Thymus (tissue), 11 donors: ENCODE results near the gene ARRDC1. TPM values are rescaled to one million over a fixed set of nuclear protein-coding genes. Genes with fewer than 3 reads are reported as not detected.

Source experiments
- DNase-seq, 9 donors: peaks; one replicate each; pipeline ENCODE4 v3.0.0-alpha.2; 2013; ENCODE audit warnings: low spot score in 9 of 9, low read depth in 6 of 9, missing footprints in 1 of 9
- H3K27ac ChIP-seq, 2 donors: one replicate each; pipeline ENCODE4 v1.5.1; 2013; ENCODE audit warnings: control low read depth in 1 of 2, low read depth in 1 of 2, low read length in 1 of 2, mild to moderate bottlenecking in 1 of 2, moderate library complexity in 1 of 2
- H3K27me3 ChIP-seq, 2 donors: one replicate each; pipeline ENCODE4 v1.5.1; 2013; ENCODE audit warnings: low read length in 1 of 2; ENCODE audit not compliant: control insufficient read depth in 2 of 2, insufficient read depth in 1 of 2
- H3K36me3 ChIP-seq, 2 donors: one replicate each; pipeline ENCODE4 v1.5.1; 2013; ENCODE audit warnings: low read length in 1 of 2, mild to moderate bottlenecking in 1 of 2, moderate library complexity in 1 of 2; ENCODE audit not compliant: control insufficient read depth in 2 of 2, insufficient read depth in 2 of 2
- H3K4me1 ChIP-seq, 2 donors: one replicate each; pipeline ENCODE4 v1.5.1; 2013; ENCODE audit warnings: low read length in 2 of 2; ENCODE audit not compliant: control insufficient read depth in 2 of 2, insufficient read depth in 2 of 2
- H3K4me3 ChIP-seq, 2 donors: one replicate each; pipeline ENCODE4 v1.5.1; 2013; ENCODE audit warnings: low read length in 2 of 2, control low read depth in 1 of 2, mild to moderate bottlenecking in 1 of 2
- H3K9me3 ChIP-seq, 2 donors: one replicate each; pipeline ENCODE4 v1.5.1; 2013; ENCODE audit warnings: low read length in 1 of 2, mild to moderate bottlenecking in 1 of 2; ENCODE audit not compliant: control insufficient read depth in 2 of 2, insufficient read depth in 1 of 2
- WGBS: extraction: QIAGEN DNeasy Blood & Tissue Kit; methylation state at CpG from one replicate; pipeline ENCODE4 v1.1.7; 2013; 5-methylcytosine and 5-hydroxymethylcytosine counted together
- polyA plus RNA-seq: library from polyadenylated mRNA; stranded (reverse); fragments of 200-250 nt; gene quantifications from one replicate; pipeline ENCODE4 v1.2.3, GENCODE V29; 2013
- total RNA-seq: library from RNA; stranded (reverse); fragments of 120-200 nt; gene quantifications from one replicate; pipeline ENCODE4 v1.2.4, GENCODE V29; 2013
- donor health status: healthy.

The ARRDC1 gene
- total and polyA plus RNA-seq, 2 donors = 21.3 to 109 TPM

DNA sequence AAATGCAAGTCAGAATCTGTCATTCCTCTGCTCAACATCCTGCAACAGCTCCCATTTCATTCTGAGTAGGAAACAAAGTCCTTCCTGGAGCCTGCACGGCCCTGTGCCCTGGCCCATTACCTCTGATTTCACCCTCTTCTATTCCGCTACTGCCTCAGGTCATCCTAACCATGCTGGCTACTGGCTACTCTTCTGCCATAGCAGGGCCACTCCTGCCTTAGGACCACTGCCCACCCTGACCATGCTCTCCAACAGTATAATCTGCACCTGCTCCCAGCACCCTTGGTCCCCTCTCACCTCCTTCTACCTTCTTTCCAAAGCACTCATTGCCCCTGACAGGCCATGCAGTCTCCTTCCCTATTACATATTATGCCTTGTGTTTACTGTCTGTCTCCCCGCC is 34.9 kb upstream of the ARRDC1 start:
- Histone ChIP-seq H3K9me3 (no peaks in the 10 kb centered on the region), H3K27ac (no peak overlapping the region), H3K36me3 (peaks cover 24 to 30% of the 10 kb centered on the region in 2 donors), H3K4me3 (no peak overlapping the region), H3K27me3 (no peaks in the 10 kb centered on the region), H3K4me1 (no peaks in the 10 kb centered on the region)
- no peak for DNase-seq
- 97% methylated on average over 3 of the region's 3 CpGs for WGBS

GRCh38 chr9:137574192-137574591 is 31.3 kb upstream of the ARRDC1 start:
- WGBS = 93% methylated on average over 10 of the region's 10 CpGs
- Histone ChIP-seq H3K27me3 (no peaks in the 10 kb centered on the region), H3K4me3 (no peak overlapping the region), H3K27ac (no peak overlapping the region), H3K36me3 (peaks cover 29 to 35% of the 10 kb centered on the region in 2 donors), H3K4me1 (peaks cover 14 to 15% of the 10 kb centered on the region in 2 donors), H3K9me3 (no peaks in the 10 kb centered on the region)
- DNase-seq = no peak

- H3K36me3 ChIP-seq = peaks cover 29 to 33% of the 10 kb centered on the region in 2 donors
- H3K27ac ChIP-seq = no peak overlapping the region
- DNase-seq = no peak
- no peaks in the 10 kb centered on the region for H3K27me3 ChIP-seq
- H3K4me1 ChIP-seq = peaks cover 15 to 16% of the 10 kb centered on the region in 2 donors
- no peaks in the 10 kb centered on the region for H3K9me3 ChIP-seq
- WGBS = 96% methylated on average over 9 of the region's 9 CpGs
- no peak overlapping the region for H3K4me3 ChIP-seq
Measured at GRCh38 chr9:137575364-137575715, 30.1 kb upstream of the ARRDC1 start.

- DNase-seq = no peak
- Histone ChIP-seq H3K4me1 (peaks cover 15 to 16% of the 10 kb centered on the region in 2 donors), H3K4me3 (no peak overlapping the region), H3K27ac (no peak overlapping the region), H3K9me3 (no peaks in the 10 kb centered on the region), H3K36me3 (peaks cover 27 to 33% of the 10 kb centered on the region in 2 donors), H3K27me3 (no peaks in the 10 kb centered on the region)
- 92% methylated on average over 12 of the region's 12 CpGs for WGBS
Measured at GRCh38 chr9:137575716-137576411, 29.6 kb upstream of the ARRDC1 start.

DNA sequence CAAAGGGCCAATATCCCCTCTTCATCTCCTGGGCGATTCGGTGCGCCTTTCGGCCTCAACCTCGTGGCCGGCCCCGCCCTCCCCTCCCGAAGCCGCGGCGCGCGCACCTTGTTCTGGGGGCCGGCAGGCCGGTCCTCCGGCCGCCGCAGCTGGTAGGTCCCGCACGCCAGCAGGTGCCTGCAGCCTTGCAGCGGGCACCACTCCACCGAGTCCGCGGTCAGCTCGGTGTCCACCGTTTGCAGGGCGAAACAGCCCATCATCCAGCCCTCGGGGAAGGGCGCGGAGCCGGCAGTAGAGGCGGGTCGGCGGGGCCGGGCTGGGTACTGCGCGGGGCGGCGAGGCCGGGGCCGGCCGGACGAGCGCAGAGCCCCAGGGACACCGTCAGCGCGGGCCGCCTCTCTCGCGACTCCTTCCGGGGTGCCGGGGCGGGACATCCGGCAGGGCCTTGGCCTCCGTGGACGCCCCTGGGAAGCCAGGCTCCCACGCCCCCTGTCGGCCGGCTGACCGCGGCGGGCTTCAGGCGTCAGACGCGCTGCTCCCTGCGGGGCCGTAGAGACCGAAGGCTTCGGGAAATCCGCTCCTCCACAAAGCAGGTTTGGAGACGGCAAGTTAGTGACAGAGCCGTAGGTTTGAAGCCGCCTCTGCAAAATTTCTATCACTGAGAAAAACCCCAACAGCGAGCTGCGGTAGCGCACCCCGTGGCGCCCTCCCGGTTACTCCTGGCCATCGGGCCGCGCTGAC is 26.8 kb upstream of the ARRDC1 start, which contains the start of gene DPH7:
DPH7 (minus strand) TSS at position 408 of the 741 bp plus-strand sequence; CDS start at position 260, 148 bp downstream.
- WGBS = 5% methylated on average over 82 of the region's 82 CpGs
- no peaks in the 10 kb centered on the region for H3K9me3 ChIP-seq
- peaks cover 41% of the 10 kb centered on the region in 2 donors for H3K36me3 ChIP-seq
- peak within 1 kb of the TSS; percentile 51 to 68 for H3K27ac ChIP-seq
- H3K4me1 ChIP-seq = peaks cover 15 to 16% of the 10 kb centered on the region in 2 donors
- H3K4me3 ChIP-seq = peak within 1 kb of the TSS; percentile 61 to 96
- H3K27me3 ChIP-seq = no peaks in the 10 kb centered on the region
- DNase-seq = peak; percentile 46 to 95 (median 87)

GRCh38 chr9:137579259-137579604 is 26.3 kb upstream of the ARRDC1 start:
- DNase-seq = no peak
- Histone ChIP-seq H3K27me3 (no peaks in the 10 kb centered on the region), H3K36me3 (peaks cover 41 to 42% of the 10 kb centered on the region in 2 donors), H3K9me3 (no peaks in the 10 kb centered on the region), H3K4me3 (peak overlapping the region; percentile 61 to 96), H3K27ac (peak overlapping the region; percentile 51 to 53), H3K4me1 (peaks cover 15 to 16% of the 10 kb centered on the region in 2 donors)
- WGBS = 69% methylated on average over 19 of the region's 19 CpGs

- DNase-seq = no peak
- WGBS = 90% methylated on average over 23 of the region's 23 CpGs
- H3K4me1 ChIP-seq = peaks cover 15 to 16% of the 10 kb centered on the region in 2 donors
- no peak overlapping the region for H3K27ac ChIP-seq
- no peak overlapping the region for H3K4me3 ChIP-seq
- no peaks in the 10 kb centered on the region for H3K27me3 ChIP-seq
- H3K9me3 ChIP-seq = no peaks in the 10 kb centered on the region
- H3K36me3 ChIP-seq = peaks cover 35 to 41% of the 10 kb centered on the region in 2 donors
Measured at GRCh38 chr9:137580209-137580953, 25.1 kb upstream of the ARRDC1 start.

GRCh38 chr9:137580954-137581322 is 24.5 kb upstream of the ARRDC1 start:
- Histone ChIP-seq H3K27me3 (no peaks in the 10 kb centered on the region), H3K9me3 (no peaks in the 10 kb centered on the region), H3K36me3 (peaks cover 30 to 44% of the 10 kb centered on the region in 2 donors), H3K27ac (no peak overlapping the region), H3K4me1 (peaks cover 15 to 16% of the 10 kb centered on the region in 2 donors), H3K4me3 (no peak overlapping the region)
- 96% methylated on average over 4 of the region's 4 CpGs for WGBS
- DNase-seq = no peak
